ENCODE results near the gene OR7A5.
"Not testable (repeated sequence)": the region's sequence is repeated elsewhere in the genome, so short reads cannot be mapped to it uniquely, and the experiment has no call there.

OR7A5 gene

DNA sequence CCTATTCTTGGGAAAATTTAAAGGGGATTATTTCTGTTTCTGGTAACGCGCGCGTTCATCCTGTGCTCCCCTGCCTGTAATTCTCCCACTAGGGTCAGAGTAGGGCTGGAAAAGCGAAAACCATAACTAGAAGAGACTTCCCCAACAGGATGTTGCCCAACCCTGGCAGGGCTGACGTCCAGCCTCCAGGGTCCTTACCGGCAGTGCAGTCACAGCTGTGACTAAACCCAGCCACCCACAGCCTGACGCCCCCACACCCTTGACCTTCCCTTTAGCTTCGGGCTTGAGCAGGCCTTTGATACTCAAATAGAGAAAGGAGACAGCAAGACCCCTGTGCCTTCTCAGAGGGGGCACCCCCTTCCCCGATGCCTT lies 50.3 kb downstream of the OR7A5 start:
- DNase-seq: peak; percentile 73

DNA sequence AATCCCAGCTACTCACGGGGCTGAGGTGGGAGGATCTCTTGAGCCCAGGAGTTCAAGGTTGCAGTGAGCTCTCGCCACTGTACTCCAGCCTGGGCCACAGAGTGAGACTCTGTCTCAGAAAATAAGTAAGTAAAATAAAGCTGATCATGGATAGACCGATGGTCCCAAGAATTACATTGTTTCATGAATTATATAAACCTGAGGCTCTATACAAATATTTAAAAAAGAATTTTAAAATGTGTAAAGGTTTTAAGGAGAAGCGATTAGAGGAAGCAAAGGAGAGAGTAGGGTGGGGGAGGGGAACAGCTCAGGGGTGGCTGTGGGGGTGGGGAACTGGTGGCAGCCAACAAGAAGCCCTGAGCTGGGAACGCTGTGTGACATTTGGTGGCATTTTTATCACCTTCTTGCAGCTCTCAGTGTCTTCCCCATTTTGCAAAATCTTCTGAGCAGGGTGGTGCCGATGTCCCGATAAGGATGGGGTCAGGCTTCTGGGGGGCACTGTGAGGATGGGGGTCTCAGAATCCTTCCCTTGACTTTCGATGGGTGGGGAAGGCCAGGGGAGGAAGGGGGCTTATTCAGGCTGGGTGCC lies 51.5 kb downstream of the OR7A5 start:
- DNase-seq: peak; percentile 87

- peak; percentile 70 for DNase-seq
Measured at GRCh38 chr19:14782626-14783409, 52.2 kb downstream of the OR7A5 start.

GRCh38 chr19:14781713-14782536 lies 53.1 kb downstream of the OR7A5 start:
- DNase-seq: not testable (repeated sequence)

DNA sequence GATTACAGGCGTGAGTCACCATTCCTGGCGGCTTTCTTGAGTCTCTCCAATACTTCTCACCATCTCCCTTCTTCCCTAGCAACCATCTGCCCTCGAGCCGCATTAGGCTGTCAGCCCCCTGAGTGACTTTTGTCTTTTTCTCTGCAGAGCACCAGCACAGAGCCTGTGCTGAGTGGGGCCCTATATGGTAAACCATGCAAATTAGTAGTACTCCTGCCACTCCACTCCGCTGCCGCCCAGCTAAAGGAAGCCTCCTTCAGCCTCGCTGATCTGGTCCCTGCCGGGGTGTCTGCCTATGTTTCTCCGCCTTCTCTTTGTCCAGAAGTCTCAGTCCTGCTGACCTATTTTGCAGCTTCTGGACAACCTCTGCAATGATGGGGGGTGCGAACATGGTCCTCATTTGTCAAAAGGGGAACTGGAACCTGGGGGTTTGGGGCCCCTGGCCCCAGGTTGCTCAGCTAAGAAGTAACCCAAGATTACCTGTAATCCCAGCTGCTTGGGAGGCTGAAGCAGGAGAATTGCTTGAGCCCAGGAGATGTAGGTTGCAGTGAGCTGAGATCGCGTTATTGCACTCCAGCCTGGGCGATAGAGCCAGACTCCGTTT lies 54.3 kb downstream of the OR7A5 start:
- not testable (repeated sequence) for DNase-seq

GRCh38 chr19:14779151-14779550 lies 55.8 kb downstream of the OR7A5 start:
- DNase-seq: no peak

- not testable (repeated sequence) for DNase-seq
Measured at GRCh38 chr19:14778110-14778845, 56.7 kb downstream of the OR7A5 start, which contains the start of gene ADGRE2. TSS of gene ADGRE2 (minus strand) at chr19:14778560. CDS start at chr19:14776756, 1,804 bp downstream.

DNA sequence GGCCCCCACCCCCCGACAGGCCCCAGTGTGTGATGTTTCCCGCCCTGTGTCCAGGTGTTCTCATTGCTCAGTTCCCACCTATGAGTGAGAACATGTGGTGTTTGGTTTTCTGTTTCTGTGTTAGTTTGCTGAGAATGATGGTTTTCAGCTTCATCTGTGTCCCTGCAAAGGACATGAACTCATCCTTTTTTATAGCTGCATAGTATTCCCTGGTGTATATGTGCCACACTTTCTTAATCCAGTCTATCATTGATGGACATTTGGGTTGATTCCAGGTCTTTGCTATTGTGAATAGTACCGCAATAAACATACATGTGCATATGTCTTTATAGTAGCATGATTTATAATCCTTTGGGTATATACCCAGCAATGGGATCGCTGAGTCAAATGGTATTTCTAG lies 57.3 kb downstream of the OR7A5 start:
- not testable (repeated sequence) for DNase-seq

Data from hematopoietic multipotent progenitor cell treated with erythropoietin and hydrocortisone succinate and interleukin-3 and kit ligand, for 6 days (in vitro differentiated cells).